DND-41 (cell line): ENCODE measurements around the gene AASDHPPT.

Experiments
- ATAC-seq: fragments of 200-7000 bp; cut with Tn5 transposase; 3 replicates; pipeline ENCODE4 v1.9.1; 2021; ENCODE audit warnings: low read depth; ENCODE audit not compliant: insufficient read depth
- DNase-seq: peaks from one replicate; pipeline ENCODE4 v3.0.0-alpha.2; 2020
- H2AFZ ChIP-seq: 2 replicates; pipeline ENCODE4 v1.6.0; 2012; ENCODE audit warnings: low read depth, low read length
- H3K27ac ChIP-seq: 2 replicates; pipeline ENCODE4 v1.5.1; 2012; ENCODE audit warnings: low read length, inconsistent platforms
- H3K27me3 ChIP-seq: fragments of 200-600 bp; sonication (generic); 2 replicates; pipeline ENCODE4 v1.6.0; 2012; ENCODE audit warnings: low read length, mild to moderate bottlenecking, inconsistent platforms; ENCODE audit not compliant: insufficient read depth, poor library complexity
- H3K36me3 ChIP-seq: 2 replicates; pipeline ENCODE4 v1.5.1; 2012; ENCODE audit warnings: low read length, inconsistent platforms; ENCODE audit not compliant: insufficient read depth
- H3K4me1 ChIP-seq: 2 replicates; pipeline ENCODE4 v1.5.1; 2012; ENCODE audit warnings: mild to moderate bottlenecking, low read length; ENCODE audit not compliant: insufficient read depth
- H3K4me2 ChIP-seq: 2 replicates; pipeline ENCODE4 v1.6.0; 2012; ENCODE audit warnings: mild to moderate bottlenecking, moderate library complexity, low read length, inconsistent platforms; ENCODE audit not compliant: insufficient read depth
- H3K4me3 ChIP-seq, 2 experiments: fragments of 200-600 bp in 1 of 2; shearing (Covaris generic) in 1 of 2; 2 replicates each; pipeline ENCODE4 v1.5.1; 2012 to 2016; ENCODE audit warnings: inconsistent platforms in 2 of 2, low read length in 2 of 2, mild to moderate bottlenecking in 2 of 2, low read depth in 1 of 2, moderate library complexity in 1 of 2
- H3K79me2 ChIP-seq: 2 replicates; pipeline ENCODE4 v1.6.0; 2012; ENCODE audit warnings: low read length, inconsistent platforms; ENCODE audit not compliant: insufficient read depth
- H3K9ac ChIP-seq: 2 replicates; pipeline ENCODE4 v1.6.0; 2012; ENCODE audit warnings: low read depth, mild to moderate bottlenecking, inconsistent platforms, low read length, moderate library complexity
- H3K9me3 ChIP-seq: 2 replicates; pipeline ENCODE4 v1.5.1; 2012; ENCODE audit warnings: low read length, moderate library complexity, mild to moderate bottlenecking, inconsistent platforms; ENCODE audit not compliant: insufficient read depth, severe bottlenecking
- H4K20me1 ChIP-seq: 2 replicates; pipeline ENCODE4 v1.6.0; 2012; ENCODE audit warnings: low read length; ENCODE audit not compliant: insufficient read depth
- EZH2 ChIP-seq: IDR thresholded peaks from 3 replicates; pipeline ENCODE4 v1.6.1; 2012; ENCODE audit warnings: borderline replicate concordance, low read depth, mild to moderate bottlenecking, moderate library complexity, low read length, inconsistent platforms; ENCODE audit not compliant: severe bottlenecking
- TF ChIP-seq, protein P1 (sequence below): IDR thresholded peaks from 2 replicates; pipeline ENCODE4 v1.5.1; 2012; ENCODE audit warnings: borderline replicate concordance, low read length, moderate library complexity, mild to moderate bottlenecking; ENCODE audit not compliant: poor library complexity, severe bottlenecking; ENCODE audit errors: extremely low read depth

AASDHPPT gene

DNA sequence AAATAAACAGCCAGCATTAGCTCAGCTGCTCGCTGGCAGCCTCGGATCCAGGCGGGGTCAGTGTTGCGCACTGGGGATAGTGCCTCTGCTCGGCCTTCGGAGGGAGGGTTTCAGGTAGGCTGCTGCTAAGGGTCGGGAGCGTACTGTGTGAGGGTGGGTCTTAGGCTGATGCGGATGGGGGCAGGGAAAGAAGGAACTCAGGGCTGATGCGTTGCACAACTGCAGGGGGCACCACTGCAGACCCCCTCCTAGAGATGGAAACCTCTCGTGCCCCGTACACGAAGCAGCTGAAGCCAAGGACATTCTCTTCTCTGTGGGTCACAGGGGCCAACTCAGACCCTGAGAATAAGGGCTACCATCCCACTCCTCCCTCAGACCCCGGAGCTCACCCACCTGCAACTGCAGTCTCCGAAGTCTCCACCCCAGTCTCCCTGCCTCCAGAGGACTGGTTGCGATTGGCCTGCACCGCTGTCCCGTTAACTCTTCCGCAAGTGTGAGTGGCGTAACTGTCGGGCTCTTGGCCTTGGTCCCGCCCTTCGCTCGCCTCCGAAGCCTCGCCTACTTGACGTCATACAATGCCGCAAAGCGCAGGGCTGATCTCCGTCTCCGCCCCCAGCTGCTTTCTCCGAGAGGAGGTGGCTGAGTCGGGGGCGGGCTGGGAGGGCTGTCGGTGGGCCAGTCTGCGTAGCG lies 398 bp upstream of the AASDHPPT start, which contains the start of gene KBTBD3:
Gene KBTBD3, minus strand, starts transcription at position 429 of the 690 bp plus-strand sequence. CDS start 18,250 bp downstream, outside the sequence.
- H3K4me2 ChIP-seq, result peak within 1 kb of the TSS; percentile 80
- peaks cover 7% of the 10 kb centered on the region; the same call in 1 of the 2 replicates for H4K20me1 ChIP-seq
- peaks cover 25% of the 10 kb centered on the region for H3K36me3 ChIP-seq
- H3K27me3 ChIP-seq, result no peaks in the 10 kb centered on the region
- peak within 1 kb of the TSS; percentile 100 for H2AFZ ChIP-seq
- peaks cover 57% of the 10 kb centered on the region for H3K79me2 ChIP-seq
- H3K4me3 ChIP-seq, result peak within 1 kb of the TSS; percentile 86 to 95
- ATAC-seq (peak; percentile 94), DNase-seq (peak; percentile 99)
- H3K9ac ChIP-seq, result peak within 1 kb of the TSS; percentile 97
- peak within 1 kb of the TSS; percentile 100 for H3K27ac ChIP-seq
- no peaks in the 10 kb centered on the region for H3K9me3 ChIP-seq
- TF ChIP-seq, protein P1, sequence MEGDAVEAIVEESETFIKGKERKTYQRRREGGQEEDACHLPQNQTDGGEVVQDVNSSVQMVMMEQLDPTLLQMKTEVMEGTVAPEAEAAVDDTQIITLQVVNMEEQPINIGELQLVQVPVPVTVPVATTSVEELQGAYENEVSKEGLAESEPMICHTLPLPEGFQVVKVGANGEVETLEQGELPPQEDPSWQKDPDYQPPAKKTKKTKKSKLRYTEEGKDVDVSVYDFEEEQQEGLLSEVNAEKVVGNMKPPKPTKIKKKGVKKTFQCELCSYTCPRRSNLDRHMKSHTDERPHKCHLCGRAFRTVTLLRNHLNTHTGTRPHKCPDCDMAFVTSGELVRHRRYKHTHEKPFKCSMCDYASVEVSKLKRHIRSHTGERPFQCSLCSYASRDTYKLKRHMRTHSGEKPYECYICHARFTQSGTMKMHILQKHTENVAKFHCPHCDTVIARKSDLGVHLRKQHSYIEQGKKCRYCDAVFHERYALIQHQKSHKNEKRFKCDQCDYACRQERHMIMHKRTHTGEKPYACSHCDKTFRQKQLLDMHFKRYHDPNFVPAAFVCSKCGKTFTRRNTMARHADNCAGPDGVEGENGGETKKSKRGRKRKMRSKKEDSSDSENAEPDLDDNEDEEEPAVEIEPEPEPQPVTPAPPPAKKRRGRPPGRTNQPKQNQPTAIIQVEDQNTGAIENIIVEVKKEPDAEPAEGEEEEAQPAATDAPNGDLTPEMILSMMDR, result peak; percentile 70
- TF ChIP-seq EZH2, result no peak
- H3K4me1 ChIP-seq, result peaks cover 48% of the 10 kb centered on the region

DNA sequence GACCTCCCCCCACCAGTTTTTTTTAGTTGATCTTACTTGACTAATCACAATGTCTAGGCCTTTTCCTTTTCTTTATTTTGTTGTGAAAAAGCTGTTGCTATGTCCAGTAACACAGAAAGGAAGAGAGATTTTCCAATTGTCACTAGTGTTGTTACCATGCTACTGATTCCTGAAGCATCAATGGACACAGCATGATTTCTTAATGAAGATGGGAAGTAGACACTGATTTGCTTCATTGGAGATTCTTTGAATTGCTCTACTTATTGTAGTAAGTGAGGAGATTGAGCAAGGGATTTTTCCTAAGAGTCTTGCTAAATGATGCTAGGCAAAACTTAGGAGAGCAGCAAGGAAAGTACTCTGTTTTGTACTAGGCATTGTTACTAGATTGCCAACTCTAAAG lies 4.6 kb downstream of the AASDHPPT start:
- Histone ChIP-seq H2AFZ (no peak overlapping the region), H3K79me2 (peaks cover 93% of the 10 kb centered on the region), H3K4me1 (peaks cover 57% of the 10 kb centered on the region), H3K4me3 (peak overlapping the region in 1 of 2 experiments; percentile 31; a peak in 1 of 4 replicates), H3K9ac (no peak overlapping the region), H3K9me3 (no peaks in the 10 kb centered on the region), H3K4me2 (peak overlapping the region; percentile 54), H3K27me3 (no peaks in the 10 kb centered on the region), H3K36me3 (peaks cover 60% of the 10 kb centered on the region), H3K27ac (peak overlapping the region; percentile 20; the same call in 1 of the 2 replicates), H4K20me1 (peaks cover 18% of the 10 kb centered on the region; the same call in 1 of the 2 replicates)
- TF ChIP-seq, protein P1, result no peak
- TF ChIP-seq EZH2, result no peak
- no peak for DNase-seq
- ATAC-seq, result no peak

DNA sequence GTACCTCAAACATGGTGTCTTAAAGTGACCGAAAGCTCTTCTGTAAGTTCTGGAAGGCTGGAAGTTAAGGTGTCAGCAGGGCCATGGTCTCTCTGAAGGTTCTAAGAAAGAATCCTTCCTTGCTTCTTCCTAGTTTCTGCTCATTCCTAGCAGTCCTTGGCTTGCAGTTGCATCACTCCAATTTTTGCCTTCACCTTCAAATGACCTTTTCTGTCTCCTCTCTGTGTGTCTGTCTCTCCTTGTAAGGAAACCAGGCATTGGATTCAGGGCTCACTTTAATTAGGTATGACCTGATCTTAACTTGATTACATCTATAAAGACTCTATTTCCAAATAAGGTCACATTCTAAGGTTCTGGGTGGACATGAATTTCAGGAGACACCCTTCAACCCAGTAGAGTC lies 8.7 kb downstream of the AASDHPPT start:
- Histone ChIP-seq H3K4me2 (peak overlapping the region; percentile 41; the same call in 1 of the 2 replicates), H3K9me3 (no peaks in the 10 kb centered on the region), H3K4me3 (no peak overlapping the region), H3K4me1 (peaks cover 42% of the 10 kb centered on the region), H4K20me1 (peaks cover 11% of the 10 kb centered on the region; the same call in 1 of the 2 replicates), H3K27ac (no peak overlapping the region; the same call in 1 of the 2 replicates), H3K27me3 (no peaks in the 10 kb centered on the region), H3K9ac (no peak overlapping the region), H2AFZ (no peak overlapping the region), H3K36me3 (peaks cover 70% of the 10 kb centered on the region), H3K79me2 (peaks cover 97% of the 10 kb centered on the region)
- ATAC-seq, result no peak
- TF ChIP-seq, protein P1, result no peak
- TF ChIP-seq EZH2, result no peak
- DNase-seq, result no peak
